Suppressor macrophage treated with lipopolysaccharide for 1 hour (primary cell): Measurements from ENCODE around the gene TMEM132D.

Experiments used
- DNase-seq, 3 donors: peaks; one replicate each; pipeline ENCODE4 v3.0.0-alpha.2; 2020 to 2022

Gene TMEM132D

GRCh38 chr12:129873111-129873832 lies 30.6 kb downstream of the TMEM132D start:
- no peak for DNase-seq

DNA sequence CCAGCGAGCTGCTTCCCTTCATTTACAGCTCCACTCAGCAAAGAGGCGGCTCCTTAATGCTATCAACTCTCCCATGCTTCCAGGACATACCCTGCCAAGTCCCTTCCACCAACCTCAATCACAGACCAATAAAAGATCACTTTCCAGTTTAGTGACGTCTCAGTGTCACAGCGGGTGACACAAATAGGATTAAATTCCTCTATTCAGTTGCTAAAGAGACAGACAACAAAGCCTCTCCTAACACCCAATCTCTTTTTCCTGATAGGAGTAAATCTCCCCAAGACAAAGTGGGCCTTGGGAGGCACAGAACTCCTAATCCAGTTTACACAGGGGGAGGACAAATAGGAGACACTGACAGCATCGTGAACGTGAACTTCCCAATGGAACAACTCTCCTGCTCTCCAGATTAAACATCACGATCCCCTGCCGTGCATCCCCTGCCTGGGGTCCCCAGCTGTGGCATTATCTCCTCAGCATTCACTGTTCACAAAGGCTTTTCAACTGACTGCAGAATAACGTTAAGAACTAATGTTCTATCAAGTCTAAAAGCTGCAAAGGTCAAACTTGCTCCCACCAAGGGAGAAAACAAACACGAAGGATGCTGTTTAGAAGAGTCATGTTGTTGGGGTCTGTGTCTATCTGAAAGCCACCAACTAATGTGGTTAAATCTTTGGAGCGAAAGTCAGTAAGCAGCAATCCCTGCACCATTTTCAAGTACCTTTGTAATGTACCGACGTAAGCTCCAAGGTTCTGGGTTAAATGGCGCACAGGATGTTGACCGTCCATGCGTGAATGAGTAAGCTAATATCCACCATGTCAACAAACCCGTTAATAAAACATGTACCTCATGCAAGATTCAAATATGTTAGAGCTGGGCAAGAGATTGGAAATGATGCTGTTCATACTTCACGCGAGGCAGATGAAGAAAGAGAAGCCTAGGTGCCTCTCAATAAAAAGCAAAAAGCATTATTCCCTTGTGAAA lies 31.5 kb downstream of the TMEM132D start:
- no peak for DNase-seq

DNA sequence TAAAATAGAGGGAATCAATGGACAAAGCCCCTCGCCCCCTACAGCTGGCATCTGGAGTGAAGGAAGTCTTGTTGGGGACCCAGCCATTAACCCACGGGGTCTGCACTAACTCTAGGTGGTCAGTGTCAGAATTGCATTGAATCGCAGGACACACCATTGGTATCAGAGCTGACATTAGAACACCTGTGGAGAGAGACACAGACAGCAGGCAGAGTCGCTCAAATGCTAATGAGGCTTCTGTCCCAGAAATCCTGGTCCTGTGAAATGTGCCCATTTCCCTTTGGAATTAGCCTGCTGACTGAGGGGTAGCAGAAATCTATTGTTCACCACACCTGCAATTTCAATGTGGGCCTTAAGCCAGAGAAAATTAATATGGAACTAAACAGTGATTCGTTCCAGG lies 33.0 kb downstream of the TMEM132D start:
- no peak for DNase-seq

GRCh38 chr12:129870136-129870535 lies 33.7 kb downstream of the TMEM132D start:
- no peak for DNase-seq

- no peak for DNase-seq
These were observed 35.2 kb downstream of the TMEM132D start for GRCh38 chr12:129868575-129868974.

DNA sequence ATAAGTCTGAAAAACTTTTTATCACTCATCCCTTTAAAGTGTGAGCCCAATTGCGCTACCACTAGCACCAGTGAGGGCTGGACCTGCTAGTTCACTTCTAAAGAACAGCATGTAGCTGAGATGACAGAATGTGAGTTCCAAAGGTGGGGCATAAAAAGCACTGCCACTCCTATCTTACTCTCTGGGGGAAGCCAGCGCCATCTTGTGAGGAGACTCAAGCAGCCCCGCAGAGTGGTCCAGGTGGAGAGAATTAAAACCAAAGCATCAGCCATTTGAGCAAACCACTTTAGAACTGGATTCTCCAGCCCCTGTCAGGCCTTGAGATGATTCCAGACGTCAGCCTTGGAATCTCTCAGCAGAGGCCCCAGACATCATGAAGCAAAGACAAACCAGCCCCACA lies 39.9 kb downstream of the TMEM132D start:
- no peak for DNase-seq

DNA sequence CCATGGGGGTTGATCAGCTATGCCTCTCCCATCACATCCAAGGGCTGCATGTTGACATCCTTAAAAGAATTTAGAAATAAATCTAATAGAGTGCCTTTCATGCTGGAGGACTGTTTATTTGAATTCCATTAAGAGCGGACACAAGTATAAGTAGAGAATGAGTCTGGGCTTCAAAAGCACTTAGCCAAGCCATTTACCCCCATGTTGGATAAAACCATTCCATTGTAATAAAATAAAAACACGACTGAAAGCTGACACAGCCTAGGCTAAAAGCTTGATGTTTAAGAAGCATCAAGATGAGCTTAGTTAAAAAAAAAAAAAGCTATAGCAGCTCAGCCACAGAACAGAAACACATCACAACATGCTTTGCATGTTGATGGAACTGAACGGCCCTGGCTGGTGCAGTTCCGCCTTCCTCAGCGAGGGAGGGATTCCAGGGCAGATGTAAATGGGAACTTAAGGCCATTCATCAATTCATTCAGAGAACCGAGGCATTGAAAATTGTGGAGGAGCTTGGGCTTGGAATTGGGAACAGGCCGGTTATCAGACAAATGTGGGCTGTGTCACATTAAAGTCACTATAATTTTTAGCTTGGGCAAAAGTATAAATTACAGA lies 41.2 kb downstream of the TMEM132D start:
- no peak for DNase-seq

- DNase-seq: no peak
These were observed 41.9 kb downstream of the TMEM132D start for GRCh38 chr12:129861951-129862350.

- DNase-seq: no peak
These were observed 49.2 kb downstream of the TMEM132D start for GRCh38 chr12:129854591-129854990.

DNA sequence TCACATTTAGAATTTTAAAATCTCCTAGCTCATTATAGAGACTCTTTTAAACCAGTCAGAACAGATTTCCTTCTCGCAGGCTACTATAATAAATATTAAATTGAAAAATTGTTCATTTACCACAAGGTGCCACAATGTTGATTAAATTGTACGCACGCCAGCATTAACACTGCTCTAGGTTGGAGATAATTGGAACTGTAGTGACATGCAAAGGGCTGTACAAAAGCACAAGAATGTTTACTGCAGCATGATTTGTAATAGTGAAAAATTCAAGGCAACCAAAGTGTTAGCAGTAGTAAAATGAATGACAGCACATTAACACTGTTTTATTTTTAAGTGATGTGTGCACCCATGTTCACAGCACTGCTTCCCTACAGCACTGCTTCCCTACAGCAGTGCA lies 52.5 kb downstream of the TMEM132D start:
- DNase-seq: no peak

- DNase-seq: no peak
These were observed 54.9 kb downstream of the TMEM132D start for GRCh38 chr12:129848876-129849275.

GRCh38 chr12:129847063-129847462 lies 56.8 kb downstream of the TMEM132D start:
- no peak for DNase-seq

DNA sequence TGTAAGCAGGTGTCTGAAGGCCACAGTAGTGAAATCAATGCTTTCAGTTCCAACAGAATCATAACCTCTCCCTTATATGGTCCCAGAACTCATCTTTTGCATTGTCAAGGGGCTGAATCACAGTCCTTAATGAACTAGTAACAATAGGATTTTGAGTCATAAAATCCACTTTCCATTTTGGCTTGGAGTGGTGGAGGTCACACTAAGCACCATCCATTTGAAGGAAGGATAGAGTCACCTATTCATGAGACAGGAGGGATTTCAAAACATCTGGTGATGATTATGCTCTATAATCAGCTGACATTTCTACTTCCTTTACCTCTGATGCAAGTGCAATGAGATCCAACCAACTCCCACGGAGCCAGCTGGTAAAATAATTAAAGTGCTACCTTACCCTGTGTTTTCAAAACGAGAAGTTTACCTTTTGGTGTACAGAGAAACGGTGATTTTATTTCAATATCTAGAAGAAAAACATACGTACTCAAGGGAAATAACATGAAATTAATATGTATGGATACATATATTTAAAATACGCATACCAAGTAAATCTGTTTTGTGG lies 59.1 kb downstream of the TMEM132D start:
- DNase-seq: no peak

DNA sequence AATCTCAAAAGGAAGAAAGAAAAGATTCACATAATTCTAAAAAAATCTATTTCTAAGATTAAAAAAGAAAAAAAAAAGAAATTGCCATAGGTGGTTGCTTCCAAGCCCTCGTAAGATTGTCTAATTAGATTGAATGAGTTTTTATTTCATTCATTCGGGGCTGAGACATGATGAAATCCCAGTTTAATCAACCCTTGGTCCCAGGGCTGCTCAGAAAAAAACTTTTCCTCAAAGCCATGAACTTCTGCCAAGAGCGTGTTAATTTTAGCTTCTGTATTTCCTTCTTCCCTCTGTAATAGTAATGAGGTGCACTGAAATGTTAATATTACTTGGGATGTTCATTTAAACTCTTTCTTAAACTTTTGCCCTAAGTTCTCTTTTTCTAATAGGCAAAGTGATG lies 62.6 kb downstream of the TMEM132D start:
- DNase-seq: no peak

DNA sequence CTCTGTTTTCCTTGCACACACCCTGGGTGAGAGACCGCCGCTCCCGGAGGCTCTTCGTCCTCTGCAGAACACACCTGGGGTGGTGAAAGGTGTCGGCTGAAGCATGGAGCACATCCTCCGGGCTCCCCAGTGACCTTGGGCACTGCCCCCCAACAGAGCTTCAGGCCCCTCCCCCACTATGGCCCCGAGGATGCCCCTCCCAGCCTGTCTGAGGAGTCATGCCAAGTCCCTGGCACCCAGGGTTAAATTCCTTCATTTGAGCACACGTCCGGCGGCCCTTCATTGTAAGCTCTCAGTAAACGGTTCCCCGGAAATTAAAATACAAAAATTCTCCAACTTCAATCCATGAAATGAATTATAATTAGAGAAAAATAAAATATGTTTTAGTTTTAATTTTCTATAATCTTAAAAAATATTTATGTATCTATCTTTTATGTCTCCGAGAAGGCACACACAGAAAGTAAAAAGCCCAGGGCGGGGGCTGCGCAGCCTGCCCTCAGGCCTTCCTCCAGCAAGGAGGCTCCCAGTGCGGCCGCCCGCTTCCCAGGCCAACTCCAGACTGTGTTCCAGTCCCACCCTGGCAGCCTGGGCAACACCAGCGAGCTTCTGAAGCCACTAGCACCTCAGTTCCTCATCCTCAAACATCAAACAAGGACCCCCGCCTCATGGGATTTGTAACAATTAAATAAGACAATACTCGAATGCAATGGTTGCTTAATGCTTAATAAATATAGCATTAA lies 63.5 kb downstream of the TMEM132D start:
- no peak for DNase-seq

DNA sequence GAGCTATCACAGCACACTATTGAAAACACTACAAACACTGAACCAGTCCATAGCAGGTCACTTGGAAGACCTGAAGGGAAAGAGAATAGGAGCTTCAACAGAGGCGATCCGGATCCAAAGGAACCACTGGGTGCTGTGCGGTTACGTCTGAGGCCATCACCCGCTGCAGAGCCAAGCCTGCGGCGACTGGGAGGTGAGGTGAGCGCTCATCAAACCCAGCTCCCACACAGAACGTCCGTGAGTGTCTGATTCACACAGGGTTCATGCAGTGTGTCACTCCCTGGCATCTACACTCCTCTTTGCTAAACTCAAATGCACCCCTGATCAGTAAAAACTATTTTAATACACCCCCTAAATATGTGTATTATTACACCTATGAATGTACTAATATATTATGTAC lies 64.1 kb downstream of the TMEM132D start:
- no peak for DNase-seq

DNA sequence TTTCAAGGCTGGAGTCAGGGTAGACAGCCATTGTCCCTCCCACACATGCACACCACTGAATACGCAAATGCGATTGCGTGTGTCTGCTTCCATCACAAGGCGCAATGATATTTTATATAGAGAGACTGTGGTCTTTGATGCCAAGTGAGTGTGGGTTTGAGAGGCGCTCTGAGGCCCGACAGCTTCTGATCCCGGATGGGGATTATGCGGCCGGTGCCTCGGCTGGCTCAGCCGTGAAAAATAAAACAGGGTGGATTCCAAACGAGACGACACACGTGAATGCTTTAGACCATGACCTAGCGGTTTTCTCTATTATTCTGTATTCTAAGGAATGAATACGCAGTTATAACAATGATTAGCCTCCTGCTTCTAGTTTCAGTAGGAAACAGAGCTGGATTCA lies 72.5 kb downstream of the TMEM132D start:
- DNase-seq: no peak

GRCh38 chr12:129830796-129831195 lies 73.0 kb downstream of the TMEM132D start:
- DNase-seq: no peak

DNA sequence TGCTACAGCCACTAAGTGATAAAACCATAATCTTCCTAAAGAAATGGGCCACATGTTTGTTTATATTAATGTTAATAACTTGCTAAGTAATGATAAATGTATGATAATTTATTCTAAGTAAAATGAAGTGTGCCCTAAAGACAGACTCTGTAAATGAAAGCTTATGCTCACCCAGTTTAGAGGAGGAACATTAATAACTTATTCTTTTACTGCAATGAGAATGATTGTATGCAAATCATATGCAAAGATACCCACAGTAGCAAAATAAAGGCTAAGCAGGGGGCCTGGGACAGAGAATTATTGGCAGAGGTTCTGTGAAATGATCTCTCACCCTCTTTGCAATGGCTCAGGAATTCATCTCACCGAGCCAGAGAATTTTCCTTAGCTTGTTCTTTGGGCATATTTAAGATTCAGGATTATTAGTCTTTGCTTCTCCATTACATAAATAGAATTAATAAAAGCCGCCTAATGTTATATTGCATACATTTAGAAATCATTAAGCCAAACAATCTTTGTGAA lies 75.9 kb downstream of the TMEM132D start:
- no peak for DNase-seq

- no peak for DNase-seq
These were observed 76.5 kb downstream of the TMEM132D start for GRCh38 chr12:129827102-129827865.

DNA sequence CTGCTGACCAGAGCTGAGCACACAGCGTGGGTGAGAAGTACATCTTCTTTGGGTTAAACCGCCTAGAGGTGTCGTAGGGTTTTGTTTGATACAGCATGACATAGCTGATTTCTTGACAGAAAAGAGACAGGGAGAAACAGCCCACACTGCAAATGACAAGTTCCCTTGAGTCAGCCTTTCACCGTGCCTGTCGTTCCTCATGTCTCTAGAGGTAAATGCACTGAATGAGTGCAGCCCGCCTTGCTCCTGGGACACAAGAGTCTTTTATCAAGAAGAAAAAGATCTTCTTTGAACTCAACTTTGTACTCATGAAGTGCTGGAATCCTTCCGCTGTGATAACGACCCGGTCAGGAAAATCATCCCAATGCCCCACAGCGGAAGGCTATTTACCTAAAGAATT lies 77.6 kb downstream of the TMEM132D start:
- no peak for DNase-seq

GRCh38 chr12:129825316-129825715 lies 78.5 kb downstream of the TMEM132D start:
- no peak for DNase-seq
